Measurements from ENCODE around the gene SPR.

Gene SPR

GRCh38 chr2:72892506-72893173 lies 5.4 kb downstream of the SPR start:
- Histone ChIP-seq H3K9ac (no peak overlapping the region), H3K4me1 (peaks cover 13% of the 10 kb centered on the region), H3K4me2 (ENCODE audit: low read length) (no peak overlapping the region), H2AFZ (no peak overlapping the region), H3K4me3 (ENCODE audit: low read depth, low read length) (no peak overlapping the region), H3K27ac (no peak overlapping the region), H3K79me2 (peaks cover 7% of the 10 kb centered on the region), H3K36me3 (ENCODE audit: control insufficient read depth, insufficient read depth, low read length) (no peaks in the 10 kb centered on the region), H3K9me3 (ENCODE audit: control insufficient read depth, low read length) (no peaks in the 10 kb centered on the region), H3K27me3 (ENCODE audit: control insufficient read depth, insufficient read depth, low read length) (no peaks in the 10 kb centered on the region)
- peak; percentile 82 for TF ChIP-seq CTCF (IDR thresholded peaks at IDR 0.05)

- H3K9ac ChIP-seq = no peak overlapping the region
- no peak overlapping the region for H3K4me2 ChIP-seq (ENCODE audit: low read length)
- TF ChIP-seq CTCF (IDR thresholded peaks at IDR 0.05) = peak; percentile 72
- H2AFZ ChIP-seq = no peak overlapping the region
- H3K9me3 ChIP-seq (ENCODE audit: control insufficient read depth, low read length) = no peaks in the 10 kb centered on the region
- H3K4me3 ChIP-seq (ENCODE audit: low read depth, low read length) = no peak overlapping the region
- peaks cover under 1% of the 10 kb centered on the region for H3K79me2 ChIP-seq
- H3K27ac ChIP-seq = no peak overlapping the region
- no peaks in the 10 kb centered on the region for H3K36me3 ChIP-seq (ENCODE audit: control insufficient read depth, insufficient read depth, low read length)
- H3K27me3 ChIP-seq (ENCODE audit: control insufficient read depth, insufficient read depth, low read length) = no peaks in the 10 kb centered on the region
- H3K4me1 ChIP-seq = peaks cover 4% of the 10 kb centered on the region
These were observed 6.5 kb downstream of the SPR start for GRCh38 chr2:72893594-72894319.

GRCh38 chr2:72894514-72894913 lies 7.3 kb downstream of the SPR start:
- Histone ChIP-seq H3K27ac (no peak overlapping the region), H3K36me3 (ENCODE audit: control insufficient read depth, insufficient read depth, low read length) (no peaks in the 10 kb centered on the region), H3K4me2 (ENCODE audit: low read length) (no peak overlapping the region), H3K4me3 (ENCODE audit: low read depth, low read length) (no peak overlapping the region), H2AFZ (no peak overlapping the region), H3K79me2 (no peaks in the 10 kb centered on the region), H3K4me1 (no peaks in the 10 kb centered on the region), H3K27me3 (ENCODE audit: control insufficient read depth, insufficient read depth, low read length) (no peaks in the 10 kb centered on the region), H3K9me3 (ENCODE audit: control insufficient read depth, low read length) (no peaks in the 10 kb centered on the region), H3K9ac (no peak overlapping the region)
- no peak for TF ChIP-seq CTCF (IDR thresholded peaks at IDR 0.05)

- H3K9me3 ChIP-seq (ENCODE audit: control insufficient read depth, low read length) = no peaks in the 10 kb centered on the region
- H3K36me3 ChIP-seq (ENCODE audit: control insufficient read depth, insufficient read depth, low read length) = no peaks in the 10 kb centered on the region
- H3K27ac ChIP-seq = no peak overlapping the region
- no peaks in the 10 kb centered on the region for H3K4me1 ChIP-seq
- H3K27me3 ChIP-seq (ENCODE audit: control insufficient read depth, insufficient read depth, low read length) = no peaks in the 10 kb centered on the region
- H3K9ac ChIP-seq = no peak overlapping the region
- no peak overlapping the region for H2AFZ ChIP-seq
- H3K4me2 ChIP-seq (ENCODE audit: low read length) = no peak overlapping the region
- H3K79me2 ChIP-seq = no peaks in the 10 kb centered on the region
- no peak overlapping the region for H3K4me3 ChIP-seq (ENCODE audit: low read depth, low read length)
- no peak for TF ChIP-seq CTCF (IDR thresholded peaks at IDR 0.05)
These were observed 7.9 kb downstream of the SPR start for GRCh38 chr2:72895154-72895553.
